ENCODE data around the gene IL6ST.

Gene IL6ST

DNA sequence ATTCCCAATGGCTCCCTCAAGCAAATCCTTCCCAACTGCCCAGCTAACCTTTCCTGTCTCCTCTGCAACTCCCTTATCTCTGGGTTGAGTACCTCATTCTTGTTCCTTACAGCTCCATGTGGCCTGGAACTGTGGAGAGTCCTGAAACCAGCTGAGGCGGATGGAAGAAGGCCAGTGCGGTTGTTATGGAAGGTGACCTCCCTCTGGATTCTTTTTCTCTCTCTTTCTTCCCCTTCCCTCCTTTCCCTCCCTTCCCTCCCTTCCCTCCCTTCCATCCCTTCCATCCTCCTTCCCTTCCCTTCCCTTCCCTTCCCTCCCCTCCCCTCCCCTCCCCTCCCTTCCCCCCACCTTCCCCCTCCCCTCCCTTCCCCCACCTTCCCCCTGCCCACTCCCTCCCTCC lies 98.5 kb downstream of the IL6ST start:
- H3K4me3 ChIP-seq (ENCODE audit: low read depth in 1 of 2, low read length in 1 of 2), result no peak overlapping the region
- H3K36me3 ChIP-seq, result no peaks in the 10 kb centered on the region
- no peak overlapping the region for H3K27ac ChIP-seq
- peaks cover 24% of the 10 kb centered on the region for H3K27me3 ChIP-seq
- H3K4me1 ChIP-seq (ENCODE audit: control insufficient read depth in 1 of 2, insufficient read depth in 1 of 2, low read depth in 1 of 2, low read length in 1 of 2), result no peaks in the 10 kb centered on the region
- no peak for TF ChIP-seq CTCF (IDR thresholded peaks at IDR 0.05)
- H3K9me3 ChIP-seq, result no peaks in the 10 kb centered on the region

DNA sequence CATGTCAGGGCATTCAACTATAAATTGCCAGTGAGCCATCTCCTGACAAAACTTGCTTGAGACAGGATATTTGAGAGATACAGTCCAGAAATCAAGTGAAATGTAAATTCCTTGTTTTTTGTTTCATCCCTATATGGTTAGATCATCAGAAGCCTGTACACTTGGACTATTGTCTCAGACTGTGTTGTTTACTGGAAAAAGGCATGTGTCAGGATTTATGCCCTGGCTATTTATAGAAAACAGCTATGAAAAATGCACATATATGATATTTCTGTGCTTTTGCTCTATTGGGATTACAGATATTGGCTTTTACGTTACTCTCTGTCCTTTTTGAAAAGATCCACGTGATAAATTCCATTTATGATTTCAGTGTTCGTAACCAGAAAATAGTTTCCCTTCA lies 99.4 kb downstream of the IL6ST start:
- H3K27me3 ChIP-seq, result peaks cover 17% of the 10 kb centered on the region
- H3K36me3 ChIP-seq, result no peaks in the 10 kb centered on the region
- H3K4me1 ChIP-seq (ENCODE audit: control insufficient read depth in 1 of 2, insufficient read depth in 1 of 2, low read depth in 1 of 2, low read length in 1 of 2), result no peaks in the 10 kb centered on the region
- H3K9me3 ChIP-seq, result no peaks in the 10 kb centered on the region
- no peak overlapping the region for H3K4me3 ChIP-seq (ENCODE audit: low read depth in 1 of 2, low read length in 1 of 2)
- no peak overlapping the region for H3K27ac ChIP-seq
- TF ChIP-seq CTCF (IDR thresholded peaks at IDR 0.05), result no peak

- no peak for TF ChIP-seq CTCF (IDR thresholded peaks at IDR 0.05)
- Histone ChIP-seq H3K4me3 (ENCODE audit: low read depth in 1 of 2, low read length in 1 of 2) (no peak overlapping the region), H3K9me3 (no peaks in the 10 kb centered on the region), H3K4me1 (ENCODE audit: control insufficient read depth in 1 of 2, insufficient read depth in 1 of 2, low read depth in 1 of 2, low read length in 1 of 2) (no peaks in the 10 kb centered on the region), H3K27me3 (peaks cover 5% of the 10 kb centered on the region), H3K27ac (no peak overlapping the region), H3K36me3 (no peaks in the 10 kb centered on the region)
These were observed 100.6 kb downstream of the IL6ST start for GRCh38 chr5:55894135-55894534.

DNA sequence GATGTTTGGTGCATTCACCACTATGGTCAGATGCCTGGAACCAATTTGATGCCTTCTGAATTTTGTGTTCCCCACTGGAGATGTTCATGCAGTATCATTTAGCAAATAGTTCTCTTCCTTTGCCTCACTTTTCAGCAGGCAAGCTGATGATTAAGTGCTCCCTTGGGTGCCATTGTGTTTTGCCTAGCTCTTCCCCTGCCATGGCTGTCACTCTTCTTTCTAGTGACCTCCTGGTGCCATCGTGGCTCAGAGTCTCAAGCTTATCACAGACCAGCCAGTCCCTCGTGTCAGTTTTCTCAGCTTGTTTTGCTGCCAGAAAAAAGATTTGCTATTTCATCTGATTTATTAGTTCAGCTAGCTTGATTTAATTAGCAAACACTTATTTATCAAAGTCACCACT lies 102.3 kb downstream of the IL6ST start:
- no peaks in the 10 kb centered on the region for H3K27me3 ChIP-seq
- H3K4me3 ChIP-seq (ENCODE audit: low read depth in 1 of 2, low read length in 1 of 2), result no peak overlapping the region
- H3K4me1 ChIP-seq (ENCODE audit: control insufficient read depth in 1 of 2, insufficient read depth in 1 of 2, low read depth in 1 of 2, low read length in 1 of 2), result no peaks in the 10 kb centered on the region
- no peak for TF ChIP-seq CTCF (IDR thresholded peaks at IDR 0.05)
- H3K27ac ChIP-seq, result no peak overlapping the region
- H3K9me3 ChIP-seq, result no peaks in the 10 kb centered on the region
- H3K36me3 ChIP-seq, result no peaks in the 10 kb centered on the region

DNA sequence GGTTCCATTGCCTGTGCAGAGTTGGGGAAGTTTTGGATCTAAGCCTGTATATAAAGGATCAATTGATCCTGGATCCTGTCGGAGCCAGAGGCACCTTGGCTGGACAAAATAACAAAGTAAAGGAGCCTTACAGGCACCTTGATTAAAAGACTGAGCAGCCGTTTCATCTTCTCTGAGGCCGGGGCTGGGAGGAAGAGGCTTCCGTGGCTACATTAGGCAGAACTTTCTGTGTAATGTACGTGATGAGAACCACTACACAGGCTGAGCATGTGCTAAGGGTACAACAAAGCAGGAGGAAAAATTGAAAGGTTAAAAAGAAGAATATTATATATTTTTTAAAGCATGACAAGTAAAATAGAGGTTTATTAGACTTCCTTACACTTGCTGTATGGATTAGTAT lies 106.6 kb downstream of the IL6ST start:
- Histone ChIP-seq H3K9me3 (no peaks in the 10 kb centered on the region), H3K36me3 (no peaks in the 10 kb centered on the region), H3K4me1 (ENCODE audit: control insufficient read depth in 1 of 2, insufficient read depth in 1 of 2, low read depth in 1 of 2, low read length in 1 of 2) (no peaks in the 10 kb centered on the region), H3K27me3 (no peaks in the 10 kb centered on the region), H3K27ac (no peak overlapping the region), H3K4me3 (ENCODE audit: low read depth in 1 of 2, low read length in 1 of 2) (no peak overlapping the region)
- TF ChIP-seq CTCF (IDR thresholded peaks at IDR 0.05), result no peak

DNA sequence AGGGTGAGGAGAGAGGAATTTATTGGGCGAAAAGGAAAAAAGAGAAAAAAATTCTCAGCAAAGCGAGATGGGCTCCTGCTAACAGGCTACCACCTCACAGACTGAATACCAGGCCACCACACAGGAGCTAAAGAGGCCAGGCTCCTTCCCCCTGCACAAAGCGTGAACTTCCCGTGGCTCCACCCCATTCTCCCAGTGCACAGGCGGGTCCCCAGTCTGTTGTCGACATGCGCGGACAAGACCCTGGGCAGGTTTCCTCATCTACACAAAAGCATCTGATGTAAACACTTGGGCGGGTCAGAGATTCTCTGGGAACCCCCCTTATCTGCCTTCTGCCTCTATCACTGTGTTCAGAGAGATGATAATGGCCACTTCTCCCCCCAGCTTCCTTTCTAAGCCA lies 109.4 kb downstream of the IL6ST start:
- H3K27me3 ChIP-seq, result no peaks in the 10 kb centered on the region
- H3K4me3 ChIP-seq (ENCODE audit: low read depth in 1 of 2, low read length in 1 of 2), result no peak overlapping the region
- H3K4me1 ChIP-seq (ENCODE audit: control insufficient read depth in 1 of 2, insufficient read depth in 1 of 2, low read depth in 1 of 2, low read length in 1 of 2), result no peaks in the 10 kb centered on the region
- H3K36me3 ChIP-seq, result no peaks in the 10 kb centered on the region
- TF ChIP-seq CTCF (IDR thresholded peaks at IDR 0.05), result no peak
- H3K27ac ChIP-seq, result no peak overlapping the region
- no peaks in the 10 kb centered on the region for H3K9me3 ChIP-seq
